KMS-11 (cell line): ENCODE data around the gene EDN2.
A peak's percentile ranks its signal among the peaks of the same experiment; 100 is the strongest.

ENCODE experiments used
- H2AFZ ChIP-seq: fragments of 200-600 bp; sonication (generic); 2 replicates; pipeline ENCODE4 v1.6.1; 2016; ENCODE audit warnings: antibody characterized with exemption, mixed run types, low read depth
- H3K27ac ChIP-seq: fragments of 200-600 bp; sonication (generic); 2 replicates; pipeline ENCODE4 v1.6.1; 2016; ENCODE audit warnings: mild to moderate bottlenecking, mixed run types
- H3K27me3 ChIP-seq: fragments of 200-600 bp; sonication (generic); 2 replicates; pipeline ENCODE4 v1.6.1; 2017; ENCODE audit warnings: mild to moderate bottlenecking, low read depth, mixed run types, moderate library complexity; ENCODE audit not compliant: insufficient read depth
- H3K36me3 ChIP-seq: fragments of 200-600 bp; sonication (generic); 2 replicates; pipeline ENCODE4 v1.6.1; 2017; ENCODE audit warnings: mild to moderate bottlenecking, mixed run types; ENCODE audit not compliant: insufficient read depth
- H3K4me1 ChIP-seq: fragments of 200-600 bp; sonication (generic); 2 replicates; pipeline ENCODE4 v1.6.1; 2016; ENCODE audit warnings: mild to moderate bottlenecking, low read depth, mixed run types; ENCODE audit not compliant: poor library complexity, severe bottlenecking
- H3K4me2 ChIP-seq: fragments of 200-600 bp; sonication (generic); 2 replicates; pipeline ENCODE4 v1.7.0; 2016; ENCODE audit warnings: mild to moderate bottlenecking, mixed run types
- H3K4me3 ChIP-seq: fragments of 200-600 bp; sonication (generic); IDR thresholded peaks from 2 replicates; pipeline ENCODE4 v1.6.1; 2017; ENCODE audit warnings: low read depth, low read length, mixed read lengths; ENCODE audit not compliant: insufficient read depth
- H3K79me2 ChIP-seq: fragments of 200-600 bp; sonication (generic); 2 replicates; pipeline ENCODE4 v1.6.1; 2016; ENCODE audit warnings: low read depth, mixed run types; ENCODE audit not compliant: insufficient read depth
- H3K9ac ChIP-seq: fragments of 200-600 bp; sonication (generic); 2 replicates; pipeline ENCODE4 v1.6.1; 2016; ENCODE audit warnings: mild to moderate bottlenecking, mixed run types
- H4K20me1 ChIP-seq: fragments of 200-600 bp; sonication (generic); 2 replicates; pipeline ENCODE4 v1.6.1; 2016; ENCODE audit warnings: mild to moderate bottlenecking, mixed run types; ENCODE audit not compliant: insufficient read depth
- TF ChIP-seq, protein P1 (sequence below): fragments of 200-600 bp; sonication (generic); conservative IDR thresholded peaks from 2 replicates; pipeline ENCODE4 v1.6.1; 2017; ENCODE audit warnings: low read depth, mild to moderate bottlenecking, antibody characterized with exemption, low read length, moderate library complexity, mixed read lengths

EDN2 gene

DNA sequence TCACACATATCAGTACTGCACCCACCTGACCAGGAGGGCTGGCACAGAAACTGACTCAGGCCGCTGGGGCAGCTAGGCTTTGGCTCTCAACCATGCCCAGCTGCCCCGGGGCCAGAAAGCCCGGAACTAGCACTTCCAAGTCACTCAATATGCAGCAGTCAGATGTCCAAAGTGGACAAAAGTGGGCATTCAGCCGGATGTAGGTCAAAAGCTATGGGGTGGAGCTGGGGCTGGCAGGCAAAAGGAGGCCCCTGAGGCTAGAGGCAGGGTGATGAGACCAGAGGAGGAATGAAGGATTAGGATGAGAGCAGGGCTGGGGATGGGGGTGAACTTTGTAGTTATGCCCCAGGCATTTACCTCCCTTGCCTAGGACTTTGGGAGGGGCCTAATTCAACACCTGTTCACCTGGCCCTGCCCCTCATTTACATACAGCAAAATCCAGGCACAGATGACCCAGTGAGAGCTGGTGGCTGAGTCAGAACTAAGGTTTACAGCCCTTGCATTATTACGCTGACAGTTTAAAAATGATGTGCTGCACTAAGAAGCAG lies 30.7 kb upstream of the EDN2 start:
- TF ChIP-seq, protein P1, sequence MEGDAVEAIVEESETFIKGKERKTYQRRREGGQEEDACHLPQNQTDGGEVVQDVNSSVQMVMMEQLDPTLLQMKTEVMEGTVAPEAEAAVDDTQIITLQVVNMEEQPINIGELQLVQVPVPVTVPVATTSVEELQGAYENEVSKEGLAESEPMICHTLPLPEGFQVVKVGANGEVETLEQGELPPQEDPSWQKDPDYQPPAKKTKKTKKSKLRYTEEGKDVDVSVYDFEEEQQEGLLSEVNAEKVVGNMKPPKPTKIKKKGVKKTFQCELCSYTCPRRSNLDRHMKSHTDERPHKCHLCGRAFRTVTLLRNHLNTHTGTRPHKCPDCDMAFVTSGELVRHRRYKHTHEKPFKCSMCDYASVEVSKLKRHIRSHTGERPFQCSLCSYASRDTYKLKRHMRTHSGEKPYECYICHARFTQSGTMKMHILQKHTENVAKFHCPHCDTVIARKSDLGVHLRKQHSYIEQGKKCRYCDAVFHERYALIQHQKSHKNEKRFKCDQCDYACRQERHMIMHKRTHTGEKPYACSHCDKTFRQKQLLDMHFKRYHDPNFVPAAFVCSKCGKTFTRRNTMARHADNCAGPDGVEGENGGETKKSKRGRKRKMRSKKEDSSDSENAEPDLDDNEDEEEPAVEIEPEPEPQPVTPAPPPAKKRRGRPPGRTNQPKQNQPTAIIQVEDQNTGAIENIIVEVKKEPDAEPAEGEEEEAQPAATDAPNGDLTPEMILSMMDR, result no peak
- Histone ChIP-seq H2AFZ (peak overlapping the region; percentile 94; the same call in 1 of the 2 replicates), H3K9ac (no peak overlapping the region), H3K4me3 (no peak overlapping the region), H3K27ac (no peak overlapping the region), H3K36me3 (no peaks in the 10 kb centered on the region), H3K79me2 (no peaks in the 10 kb centered on the region), H3K27me3 (no peaks in the 10 kb centered on the region), H3K4me1 (peaks cover 19% of the 10 kb centered on the region), H4K20me1 (no peaks in the 10 kb centered on the region), H3K4me2 (no peak overlapping the region; the same call in 1 of the 2 replicates)

- no peak overlapping the region for H3K27ac ChIP-seq
- H3K9ac ChIP-seq, result no peak overlapping the region
- no peak overlapping the region for H2AFZ ChIP-seq
- TF ChIP-seq, protein P1, result no peak
- no peak overlapping the region for H3K4me2 ChIP-seq
- peaks cover 19% of the 10 kb centered on the region for H3K4me1 ChIP-seq
- no peaks in the 10 kb centered on the region for H4K20me1 ChIP-seq
- no peaks in the 10 kb centered on the region for H3K79me2 ChIP-seq
- H3K36me3 ChIP-seq, result no peaks in the 10 kb centered on the region
- H3K27me3 ChIP-seq, result no peaks in the 10 kb centered on the region
- no peak overlapping the region for H3K4me3 ChIP-seq
Observed at GRCh38 chr1:41514381-41514780, 29.9 kb upstream of the EDN2 start.

DNA sequence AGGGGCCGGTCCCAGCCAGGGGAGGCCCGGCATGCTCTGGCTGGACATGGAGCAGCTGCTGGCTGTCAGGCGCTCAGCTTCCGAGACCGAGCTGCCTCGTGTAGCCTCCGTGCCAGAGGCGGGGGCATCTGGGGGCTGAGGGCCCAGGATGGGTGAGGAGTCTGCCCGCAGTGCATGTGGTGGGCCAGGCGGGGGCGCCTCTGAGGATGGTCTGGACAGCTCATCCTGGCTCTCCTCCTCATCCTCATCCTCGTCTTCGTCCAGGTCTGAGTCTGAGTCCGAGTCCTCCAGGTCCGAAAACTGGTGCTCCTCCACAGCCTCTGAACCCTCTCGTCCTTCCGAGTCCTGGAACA lies 28.9 kb upstream of the EDN2 start:
- Histone ChIP-seq H2AFZ (no peak overlapping the region), H3K4me2 (no peak overlapping the region), H3K36me3 (no peaks in the 10 kb centered on the region), H3K9ac (no peak overlapping the region), H3K4me3 (no peak overlapping the region), H3K27ac (no peak overlapping the region), H4K20me1 (no peaks in the 10 kb centered on the region), H3K27me3 (no peaks in the 10 kb centered on the region), H3K79me2 (no peaks in the 10 kb centered on the region), H3K4me1 (peaks cover 19% of the 10 kb centered on the region)
- TF ChIP-seq, protein P1, result peak; percentile 58

GRCh38 chr1:41512701-41513382 lies 28.4 kb upstream of the EDN2 start:
- H3K36me3 ChIP-seq, result no peaks in the 10 kb centered on the region
- H3K4me1 ChIP-seq, result peaks cover 19% of the 10 kb centered on the region
- TF ChIP-seq, protein P1, result no peak
- H2AFZ ChIP-seq, result no peak overlapping the region
- H3K27ac ChIP-seq, result no peak overlapping the region
- no peak overlapping the region for H3K4me2 ChIP-seq
- no peaks in the 10 kb centered on the region for H3K27me3 ChIP-seq
- H3K9ac ChIP-seq, result no peak overlapping the region
- H3K79me2 ChIP-seq, result no peaks in the 10 kb centered on the region
- H3K4me3 ChIP-seq, result no peak overlapping the region
- no peaks in the 10 kb centered on the region for H4K20me1 ChIP-seq
